Measurements from ENCODE around the gene PLXNA4. TPM values are rescaled to one million over a fixed set of nuclear protein-coding genes. Genes with fewer than 3 reads are reported as not detected.

PLXNA4 gene
- total RNA-seq, 1 experiment from 2014 or later: not detected

DNA sequence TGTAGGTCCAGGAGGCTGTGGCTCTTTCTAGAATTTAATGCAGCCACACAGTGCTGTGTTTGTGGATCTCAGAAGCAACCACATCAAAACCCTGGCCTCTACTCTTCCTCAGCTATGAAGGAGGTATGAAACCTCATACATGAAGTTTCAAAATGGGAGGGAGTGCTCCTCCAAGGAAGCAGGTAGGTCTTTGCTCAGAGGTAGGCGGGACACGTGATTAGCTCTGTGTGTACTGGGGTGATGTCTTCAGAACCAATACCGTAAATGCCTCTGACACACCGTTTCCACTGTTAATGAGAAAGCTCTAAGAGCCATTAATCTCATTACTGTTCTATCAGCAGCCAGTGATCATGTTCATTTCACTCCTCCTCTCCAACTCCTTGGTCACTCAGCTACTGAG is 126.1 kb downstream of the PLXNA4 start:
- ChIA-PET CTCF (no interaction called here), POLR2A (no interaction called here), RAD21 (ENCODE audit: low non-redundant PET in 1 of 2, low total read pairs in 2 of 2, uncharacterized antibody in 2 of 2, unreplicated experiment in 2 of 2) (no interaction called here)
- Histone ChIP-seq H3K27ac (ENCODE audit: low read depth, low read length) (no peak overlapping the region), H3K27me3 (ENCODE audit: insufficient read depth, low read length) (peaks cover 20% of the 10 kb centered on the region; the same call in 1 of the 2 replicates), H3K9ac (ENCODE audit: low read length) (no peak overlapping the region), H3K79me2 (ENCODE audit: insufficient read depth, low read length) (no peaks in the 10 kb centered on the region), H3K9me3 (ENCODE audit: control insufficient read depth in 1 of 2, insufficient read depth in 1 of 2, low read depth in 1 of 2, low read length in 2 of 2) (no peaks in the 10 kb centered on the region), H3K36me3 (ENCODE audit: control insufficient read depth in 1 of 2, insufficient read depth in 2 of 2, low read length in 2 of 2) (no peaks in the 10 kb centered on the region), H3K9me2 (ENCODE audit: insufficient read depth) (no peaks in the 10 kb centered on the region), H3K4me2 (ENCODE audit: low read length) (no peak overlapping the region), H3K4me1 (ENCODE audit: control insufficient read depth in 1 of 2, insufficient read depth in 2 of 2, low read length in 2 of 2) (no peaks in the 10 kb centered on the region), H3K4me3 (replicated peaks in 1 of 2; ENCODE audit: low read depth in 1 of 2, low read length in 2 of 2) (no peak overlapping the region), H4K20me1 (ENCODE audit: insufficient read depth) (no peaks in the 10 kb centered on the region), H2AFZ (ENCODE audit: low read depth, low read length, poor library complexity, severe bottlenecking) (no peak overlapping the region)
- no peak for TF ChIP-seq TCF7L2 (IDR thresholded peaks at IDR 0.05; ENCODE audit: borderline replicate concordance, extremely low read depth, insufficient read depth, insufficient read length)
- no peak for TF ChIP-seq SP1 (IDR thresholded peaks at IDR 0.05; ENCODE audit: low read depth)
- BruUV-seq (replicated peaks): no TSS peak
- intact Hi-C loops (cut with micrococcal nuclease): no loop called here
- no peak for DNase-seq (ENCODE audit: low read depth, low spot score)
- no peak for ATAC-seq

GRCh38 chr7:132446666-132447278 is 129.5 kb downstream of the PLXNA4 start:
- TF ChIP-seq EZH2 (IDR thresholded peaks at IDR 0.05): no peak
- TF ChIP-seq SIN3A (IDR thresholded peaks at IDR 0.05; ENCODE audit: low read depth): no peak
- no peak overlapping the region for H3K27ac ChIP-seq (ENCODE audit: low read depth, low read length)
- H3K9me2 ChIP-seq (ENCODE audit: insufficient read depth): no peaks in the 10 kb centered on the region
- H3K36me3 ChIP-seq (ENCODE audit: control insufficient read depth in 1 of 2, insufficient read depth in 2 of 2, low read length in 2 of 2): no peaks in the 10 kb centered on the region
- H4K20me1 ChIP-seq (ENCODE audit: insufficient read depth): no peaks in the 10 kb centered on the region
- POLR2A ChIA-PET: no interaction called here
- no peaks in the 10 kb centered on the region for H3K4me1 ChIP-seq (ENCODE audit: control insufficient read depth in 1 of 2, insufficient read depth in 2 of 2, low read length in 2 of 2)
- H2AFZ ChIP-seq (ENCODE audit: low read depth, low read length, poor library complexity, severe bottlenecking): no peak overlapping the region
- no peaks in the 10 kb centered on the region for H3K9me3 ChIP-seq (ENCODE audit: control insufficient read depth in 1 of 2, insufficient read depth in 1 of 2, low read depth in 1 of 2, low read length in 2 of 2)
- intact Hi-C loops (cut with micrococcal nuclease): no loop called here
- DNase-seq (ENCODE audit: low read depth, low spot score) (no peak), ATAC-seq (no peak)
- no peaks in the 10 kb centered on the region for H3K79me2 ChIP-seq (ENCODE audit: insufficient read depth, low read length)
- H3K27me3 ChIP-seq (ENCODE audit: insufficient read depth, low read length): peaks cover 20% of the 10 kb centered on the region
- no TSS peak for BruUV-seq (replicated peaks)
- RAD21 ChIA-PET (ENCODE audit: low non-redundant PET in 1 of 2, low total read pairs in 2 of 2, uncharacterized antibody in 2 of 2, unreplicated experiment in 2 of 2): no interaction called here
- H3K9ac ChIP-seq (ENCODE audit: low read length): no peak overlapping the region
- CTCF ChIA-PET: no interaction called here
- H3K4me3 ChIP-seq (replicated peaks in 1 of 2; ENCODE audit: low read depth in 1 of 2, low read length in 2 of 2): no peak overlapping the region
- no peak overlapping the region for H3K4me2 ChIP-seq (ENCODE audit: low read length)
